ENCODE measurements around the gene MOB2. TPM values are rescaled to one million over a fixed set of nuclear protein-coding genes. Genes with fewer than 3 reads are reported as not detected.

Gene MOB2
- total RNA-seq, 1 experiment from 2014 or later = 21.8 TPM

DNA sequence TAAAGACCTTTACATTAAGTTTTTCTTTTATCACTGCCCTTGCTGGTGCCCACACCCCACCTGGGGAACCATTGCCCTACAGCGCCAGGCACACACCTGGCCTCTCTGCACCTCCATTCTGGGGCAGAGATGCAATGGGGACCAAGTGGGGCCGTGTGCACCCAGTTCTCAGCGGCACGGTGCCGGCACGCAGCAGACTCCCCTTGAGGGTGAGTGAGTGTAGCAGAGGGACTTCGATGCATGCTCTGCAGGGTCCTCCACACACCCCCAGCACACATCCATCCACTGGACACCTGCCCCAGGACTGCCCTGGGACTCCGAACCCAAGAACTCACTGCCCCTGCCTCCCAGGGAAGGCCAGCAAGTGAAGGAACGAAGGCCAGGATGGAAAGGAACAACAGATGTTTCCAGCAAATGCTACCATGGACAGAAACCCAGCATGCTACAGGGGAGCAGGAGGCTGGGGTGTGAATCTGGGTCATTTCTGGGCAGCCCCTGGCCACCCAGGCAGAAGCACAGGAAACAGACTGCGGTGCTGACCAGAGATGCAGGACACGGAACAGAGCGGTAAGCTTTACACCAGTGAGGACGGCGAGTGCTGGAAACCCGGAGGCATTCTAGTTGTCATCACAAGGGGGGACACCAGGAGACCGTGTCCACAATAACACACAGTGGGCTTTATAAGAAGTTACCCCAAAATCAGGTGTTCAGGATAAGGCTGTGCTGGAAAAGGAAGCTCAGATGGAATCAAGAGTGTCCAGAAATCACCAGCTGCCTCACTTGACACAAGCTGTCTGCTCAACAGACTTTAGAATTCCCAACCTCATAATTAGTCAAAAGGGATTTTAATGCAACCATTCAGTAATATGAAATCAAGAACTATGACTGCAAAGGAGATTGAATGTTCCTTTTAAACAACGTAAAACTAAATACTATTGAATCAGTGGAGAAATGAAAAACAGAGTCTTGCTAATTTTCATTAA is 32.7 kb upstream of the MOB2 start:
- no peak for TF ChIP-seq EZH2 (IDR thresholded peaks at IDR 0.05; ENCODE audit: low read depth)
- TF ChIP-seq, protein P1, sequence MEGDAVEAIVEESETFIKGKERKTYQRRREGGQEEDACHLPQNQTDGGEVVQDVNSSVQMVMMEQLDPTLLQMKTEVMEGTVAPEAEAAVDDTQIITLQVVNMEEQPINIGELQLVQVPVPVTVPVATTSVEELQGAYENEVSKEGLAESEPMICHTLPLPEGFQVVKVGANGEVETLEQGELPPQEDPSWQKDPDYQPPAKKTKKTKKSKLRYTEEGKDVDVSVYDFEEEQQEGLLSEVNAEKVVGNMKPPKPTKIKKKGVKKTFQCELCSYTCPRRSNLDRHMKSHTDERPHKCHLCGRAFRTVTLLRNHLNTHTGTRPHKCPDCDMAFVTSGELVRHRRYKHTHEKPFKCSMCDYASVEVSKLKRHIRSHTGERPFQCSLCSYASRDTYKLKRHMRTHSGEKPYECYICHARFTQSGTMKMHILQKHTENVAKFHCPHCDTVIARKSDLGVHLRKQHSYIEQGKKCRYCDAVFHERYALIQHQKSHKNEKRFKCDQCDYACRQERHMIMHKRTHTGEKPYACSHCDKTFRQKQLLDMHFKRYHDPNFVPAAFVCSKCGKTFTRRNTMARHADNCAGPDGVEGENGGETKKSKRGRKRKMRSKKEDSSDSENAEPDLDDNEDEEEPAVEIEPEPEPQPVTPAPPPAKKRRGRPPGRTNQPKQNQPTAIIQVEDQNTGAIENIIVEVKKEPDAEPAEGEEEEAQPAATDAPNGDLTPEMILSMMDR (conservative IDR thresholded peaks at IDR 0.05) = no peak
- Histone ChIP-seq H3K27ac (no peak overlapping the region), H3K9me3 (ENCODE audit: insufficient read depth, low read depth) (no peaks in the 10 kb centered on the region), H3K4me1 (replicated peaks; ENCODE audit: insufficient read depth) (no peaks in the 10 kb centered on the region), H3K27me3 (ENCODE audit: insufficient read depth, low read depth) (no peaks in the 10 kb centered on the region), H3K9me2 (ENCODE audit: insufficient read depth) (no peaks in the 10 kb centered on the region), H3K36me3 (ENCODE audit: low read depth) (no peaks in the 10 kb centered on the region), H3K79me2 (ENCODE audit: low read depth) (no peaks in the 10 kb centered on the region), H3K4me3 (no peak overlapping the region), H2AFZ (no peak overlapping the region), H3K4me2 (no peak overlapping the region), H3F3A (ENCODE audit: insufficient read depth, low read depth) (no peaks in the 10 kb centered on the region), H4K20me1 (ENCODE audit: insufficient read depth) (peaks cover 48% of the 10 kb centered on the region)
- ChIA-PET CTCF (no interaction called here), POLR2A (ENCODE audit: unreplicated experiment) (no interaction called here)
- BruUV-seq (replicated peaks) = no TSS peak
- DNase-seq = no peak
- intact Hi-C loops (cut with micrococcal nuclease; ENCODE audit: unreplicated experiment) = loop anchor here (5.0 kb wide), 2 partner anchors 317 to 407 kb away; no protein-coding TSS in a partner anchor

DNA sequence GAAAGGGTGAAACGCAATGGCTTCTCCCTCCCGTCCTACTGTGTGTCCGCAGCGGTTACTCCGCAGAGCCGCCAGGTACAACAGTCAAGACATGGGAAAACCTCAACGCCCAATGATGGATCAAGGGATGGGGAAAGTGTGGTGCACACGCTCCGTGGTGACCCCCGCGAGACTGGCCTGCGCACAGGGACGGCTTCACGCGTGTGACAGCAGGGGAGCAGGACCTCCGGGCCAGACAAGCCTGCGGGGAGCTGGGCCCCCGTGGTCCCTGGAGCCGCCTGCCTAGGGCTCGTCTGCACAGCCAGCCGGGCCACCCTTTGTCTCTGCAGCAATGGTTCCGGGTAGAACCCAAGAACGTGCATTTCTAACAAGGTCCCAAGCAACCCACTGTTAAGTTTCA is 31.7 kb upstream of the MOB2 start:
- TF ChIP-seq, protein P1 (conservative IDR thresholded peaks at IDR 0.05) = no peak
- no peak for TF ChIP-seq EZH2 (IDR thresholded peaks at IDR 0.05; ENCODE audit: low read depth)
- no TSS peak for BruUV-seq (replicated peaks)
- CTCF ChIA-PET = no interaction called here

DNA sequence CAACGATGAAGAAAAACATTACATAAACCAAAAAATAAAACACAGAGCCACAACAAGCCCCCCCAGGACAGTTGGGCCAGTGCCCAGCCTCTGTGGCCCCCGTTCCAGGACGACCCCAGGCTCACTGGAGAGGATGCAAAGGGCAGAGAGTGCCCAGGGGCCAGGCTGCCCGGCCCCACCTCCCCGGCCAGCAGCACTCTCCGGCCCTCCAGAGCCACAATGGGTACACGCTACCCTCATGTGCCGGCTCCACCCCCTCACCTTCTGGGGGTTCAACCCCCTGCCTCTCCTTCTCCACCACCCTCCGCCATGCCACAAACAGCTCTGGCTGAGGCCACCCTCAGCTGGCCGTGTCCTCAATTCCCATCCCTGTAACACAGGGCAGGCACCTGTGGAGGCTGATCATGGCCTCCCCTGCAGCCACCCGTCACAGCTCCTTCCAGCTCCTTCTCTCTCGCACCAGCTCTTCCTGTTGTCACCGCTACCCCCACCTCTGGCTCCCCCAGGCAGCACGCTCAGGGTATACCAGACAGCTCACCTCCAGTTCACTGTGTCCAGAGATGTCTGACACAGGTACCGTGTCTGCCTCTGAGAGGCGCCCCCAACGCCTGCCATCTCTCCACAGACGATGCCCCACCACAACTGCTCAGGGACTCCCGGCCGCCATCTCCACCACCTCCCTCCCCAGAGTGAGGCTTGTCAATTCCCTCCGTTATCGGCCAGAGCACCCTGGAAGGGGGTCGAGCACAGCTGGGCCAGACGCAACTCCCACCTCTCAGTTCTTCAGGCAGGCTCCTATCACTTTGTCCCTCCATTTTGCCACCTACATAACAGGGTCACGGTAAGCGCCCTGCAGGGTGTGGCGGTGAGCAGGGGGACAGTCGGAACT is 30.8 kb upstream of the MOB2 start:
- Histone ChIP-seq H3K4me2 (no peak overlapping the region), H3K36me3 (ENCODE audit: low read depth) (no peaks in the 10 kb centered on the region), H4K20me1 (ENCODE audit: insufficient read depth) (peaks cover 46% of the 10 kb centered on the region), H3K9me3 (ENCODE audit: insufficient read depth, low read depth) (no peaks in the 10 kb centered on the region), H3K27me3 (ENCODE audit: insufficient read depth, low read depth) (no peaks in the 10 kb centered on the region), H3K4me1 (replicated peaks; ENCODE audit: insufficient read depth) (no peaks in the 10 kb centered on the region), H3K79me2 (ENCODE audit: low read depth) (no peaks in the 10 kb centered on the region), H3K9me2 (ENCODE audit: insufficient read depth) (no peaks in the 10 kb centered on the region), H3F3A (ENCODE audit: insufficient read depth, low read depth) (peaks cover 8% of the 10 kb centered on the region; the same call in 1 of the 2 replicates), H2AFZ (no peak overlapping the region), H3K4me3 (no peak overlapping the region), H3K27ac (no peak overlapping the region)
- POLR2A ChIA-PET (ENCODE audit: unreplicated experiment) = no interaction called here
- DNase-seq = no peak
- intact Hi-C loops (cut with micrococcal nuclease; ENCODE audit: unreplicated experiment) = loop anchor here (5.0 kb wide), 2 partner anchors 315 to 405 kb away; no protein-coding TSS in a partner anchor
- TF ChIP-seq, protein P1 (conservative IDR thresholded peaks at IDR 0.05) = no peak
- TF ChIP-seq EZH2 (IDR thresholded peaks at IDR 0.05; ENCODE audit: low read depth) = no peak
- no TSS peak for BruUV-seq (replicated peaks)
- CTCF ChIA-PET = no interaction called here

More for the DNA sequence above, 31.7 kb upstream of the MOB2 start:
- Histone ChIP-seq H4K20me1 (ENCODE audit: insufficient read depth) (peaks cover 49% of the 10 kb centered on the region), H3K27ac (no peak overlapping the region), H3K79me2 (ENCODE audit: low read depth) (no peaks in the 10 kb centered on the region), H3K4me2 (no peak overlapping the region), H3K9me3 (ENCODE audit: insufficient read depth, low read depth) (no peaks in the 10 kb centered on the region), H3K9me2 (ENCODE audit: insufficient read depth) (no peaks in the 10 kb centered on the region), H3K36me3 (ENCODE audit: low read depth) (no peaks in the 10 kb centered on the region), H3F3A (ENCODE audit: insufficient read depth, low read depth) (peaks cover 2% of the 10 kb centered on the region; the same call in 1 of the 2 replicates), H2AFZ (no peak overlapping the region), H3K4me1 (replicated peaks; ENCODE audit: insufficient read depth) (no peaks in the 10 kb centered on the region), H3K4me3 (no peak overlapping the region), H3K27me3 (ENCODE audit: insufficient read depth, low read depth) (no peaks in the 10 kb centered on the region)
- intact Hi-C loops (cut with micrococcal nuclease; ENCODE audit: unreplicated experiment) = loop anchor here (5.0 kb wide), 2 partner anchors 316 to 406 kb away; no protein-coding TSS in a partner anchor
- POLR2A ChIA-PET (ENCODE audit: unreplicated experiment) = no interaction called here
- no peak for DNase-seq

Measured in PC-9 (cell line).